Panc1 (cell line): ENCODE results near the gene CASTOR1. TPM values are rescaled to one million over a fixed set of nuclear protein-coding genes. Genes with fewer than 3 reads are reported as not detected.

Source experiments
- ATAC-seq: fragments of 200-7000 bp; cut with Tn5 transposase; 2 replicates; pipeline ENCODE4 v1.9.1; 2020; ENCODE audit warnings: mild to moderate bottlenecking, moderate library complexity
- BruUV-seq: library from RNA; stranded (reverse); fragments of 400-500 nt; replicated peaks from 2 replicates; lab custom pipeline; 2021; lab: Mats Ljungman, UMichigan
- CTCF ChIA-PET: fragments of 300-600 bp; sonication (Branson Sonifier 250); formaldehyde crosslinking; loops from one replicate; lab custom pipeline; 2022; ENCODE audit warnings: antibody characterized with exemption; lab: Charles Lee
- POLR2A ChIA-PET: fragments of 300-600 bp; sonication (Branson Sonifier 250); formaldehyde crosslinking; loops from one replicate; lab custom pipeline; 2022; ENCODE audit warnings: antibody characterized with exemption; lab: Charles Lee
- DNase-seq: peaks from one replicate; pipeline ENCODE4 v3.0.0-alpha.2; 2010; ENCODE audit warnings: low read depth, low spot score
- H3K27ac ChIP-seq: 2 replicates; pipeline ENCODE4 v1.5.1; 2011; ENCODE audit warnings: mild to moderate bottlenecking, low read length, inconsistent platforms
- H3K27me3 ChIP-seq: fragments of 200-500 bp; sonication (Bioruptor generic); 2 replicates; pipeline ENCODE4 v1.6.0; 2014; ENCODE audit warnings: low read length, inconsistent platforms; ENCODE audit not compliant: control insufficient read depth, insufficient read depth
- H3K36me3 ChIP-seq: fragments of 200-500 bp; sonication (Bioruptor generic); 2 replicates; pipeline ENCODE4 v1.5.1; 2014; ENCODE audit warnings: inconsistent platforms, mild to moderate bottlenecking, low read length, moderate library complexity; ENCODE audit not compliant: control insufficient read depth, insufficient read depth
- H3K4me1 ChIP-seq: 2 replicates; pipeline ENCODE4 v1.5.1; 2011; ENCODE audit warnings: inconsistent platforms, mild to moderate bottlenecking, low read length, moderate library complexity; ENCODE audit not compliant: control insufficient read depth, insufficient read depth
- H3K4me3 ChIP-seq, 2 experiments: 2 replicates each; pipeline ENCODE4 v1.5.1; 2011 to 2012; ENCODE audit warnings: low read depth in 2 of 2, low read length in 2 of 2, mild to moderate bottlenecking in 2 of 2, inconsistent platforms in 1 of 2, moderate library complexity in 1 of 2
- H3K9me3 ChIP-seq: fragments of 200-500 bp; sonication (Bioruptor generic); 2 replicates; pipeline ENCODE4 v1.5.1; 2014; ENCODE audit warnings: low read depth, mild to moderate bottlenecking, inconsistent platforms, low read length, moderate library complexity; ENCODE audit not compliant: control insufficient read depth, insufficient read depth
- CTCF ChIP-seq: fragments of 450-650 bp; IDR thresholded peaks from 2 replicates; pipeline ENCODE4 v1.5.1; 2017; ENCODE audit warnings: mild to moderate bottlenecking
- POLR2AphosphoS5 ChIP-seq: IDR thresholded peaks from 2 replicates; pipeline ENCODE4 v1.6.1; 2012; ENCODE audit warnings: mild to moderate bottlenecking, low read depth, low read length, moderate library complexity
- SIN3A ChIP-seq: IDR thresholded peaks from 2 replicates; pipeline ENCODE4 v1.6.1; 2012; ENCODE audit warnings: low read depth, mild to moderate bottlenecking, low read length, moderate library complexity, borderline replicate concordance; ENCODE audit not compliant: insufficient read depth
- TCF7L2 ChIP-seq: IDR thresholded peaks from 2 replicates; pipeline ENCODE4 v1.6.1; 2011; ENCODE audit warnings: mild to moderate bottlenecking, low read depth, low read length, inconsistent platforms
- in situ Hi-C: cut with HindIII; loops from 2 replicates; pipeline ENCODE4 v1.10.0; 2016; ENCODE audit warnings: low sequenced_read_pairs, low pct_unique_long_range_greater_than_20kb
- intact Hi-C: fragments of 100-400 bp; cut with micrococcal nuclease; formaldehyde crosslinking; loops from one replicate; pipeline ENCODE4 v1.10.0; 2022; ENCODE audit not compliant: unreplicated experiment
- total RNA-seq: library from RNA; stranded (reverse); gene quantifications from one replicate; pipeline ENCODE4 v1.2.1, GENCODE V29; 2021; ENCODE audit not compliant: unreplicated experiment
- TF ChIP-seq, protein P1 (sequence below), 2 experiments: IDR thresholded peaks; 2 replicates each; pipeline ENCODE4 v1.6.1; 2011 to 2012; ENCODE audit warnings: low read depth in 2 of 2, control low read depth in 1 of 2, low read length in 1 of 2, mild to moderate bottlenecking in 1 of 2, moderate library complexity in 1 of 2; ENCODE audit not compliant: insufficient read depth in 1 of 2

The CASTOR1 gene
- total RNA-seq, 1 experiment from 2014 or later, result 6.7 TPM

- intact Hi-C loops (no loop called here), in situ Hi-C loops (no loop called here)
- H3K27ac ChIP-seq, result no peak overlapping the region
- no peaks in the 10 kb centered on the region for H3K27me3 ChIP-seq
- POLR2A ChIA-PET, result no interaction called here
- CTCF ChIA-PET, result no interaction called here
- no peaks in the 10 kb centered on the region for H3K9me3 ChIP-seq
- no peak for TF ChIP-seq SIN3A
- ATAC-seq (no peak), DNase-seq (no peak)
- no peaks in the 10 kb centered on the region; the same call in 1 of the 2 replicates for H3K36me3 ChIP-seq
- H3K4me3 ChIP-seq, result no peak overlapping the region
- no TSS peak for BruUV-seq
- H3K4me1 ChIP-seq, result peaks cover 16% of the 10 kb centered on the region
Observed at GRCh38 chr22:30323246-30323645, 33.9 kb upstream of the CASTOR1 start.

GRCh38 chr22:30321461-30321860, 32.2 kb upstream of the CASTOR1 start:
- no peaks in the 10 kb centered on the region for H3K9me3 ChIP-seq
- no peak overlapping the region for H3K27ac ChIP-seq
- CTCF ChIA-PET, result no interaction called here
- ATAC-seq, result no peak
- in situ Hi-C loops, result no loop called here
- no TSS peak for BruUV-seq
- TF ChIP-seq CTCF (no peak), POLR2AphosphoS5 (no peak), SIN3A (no peak), TCF7L2 (no peak)
- TF ChIP-seq, protein P1, sequence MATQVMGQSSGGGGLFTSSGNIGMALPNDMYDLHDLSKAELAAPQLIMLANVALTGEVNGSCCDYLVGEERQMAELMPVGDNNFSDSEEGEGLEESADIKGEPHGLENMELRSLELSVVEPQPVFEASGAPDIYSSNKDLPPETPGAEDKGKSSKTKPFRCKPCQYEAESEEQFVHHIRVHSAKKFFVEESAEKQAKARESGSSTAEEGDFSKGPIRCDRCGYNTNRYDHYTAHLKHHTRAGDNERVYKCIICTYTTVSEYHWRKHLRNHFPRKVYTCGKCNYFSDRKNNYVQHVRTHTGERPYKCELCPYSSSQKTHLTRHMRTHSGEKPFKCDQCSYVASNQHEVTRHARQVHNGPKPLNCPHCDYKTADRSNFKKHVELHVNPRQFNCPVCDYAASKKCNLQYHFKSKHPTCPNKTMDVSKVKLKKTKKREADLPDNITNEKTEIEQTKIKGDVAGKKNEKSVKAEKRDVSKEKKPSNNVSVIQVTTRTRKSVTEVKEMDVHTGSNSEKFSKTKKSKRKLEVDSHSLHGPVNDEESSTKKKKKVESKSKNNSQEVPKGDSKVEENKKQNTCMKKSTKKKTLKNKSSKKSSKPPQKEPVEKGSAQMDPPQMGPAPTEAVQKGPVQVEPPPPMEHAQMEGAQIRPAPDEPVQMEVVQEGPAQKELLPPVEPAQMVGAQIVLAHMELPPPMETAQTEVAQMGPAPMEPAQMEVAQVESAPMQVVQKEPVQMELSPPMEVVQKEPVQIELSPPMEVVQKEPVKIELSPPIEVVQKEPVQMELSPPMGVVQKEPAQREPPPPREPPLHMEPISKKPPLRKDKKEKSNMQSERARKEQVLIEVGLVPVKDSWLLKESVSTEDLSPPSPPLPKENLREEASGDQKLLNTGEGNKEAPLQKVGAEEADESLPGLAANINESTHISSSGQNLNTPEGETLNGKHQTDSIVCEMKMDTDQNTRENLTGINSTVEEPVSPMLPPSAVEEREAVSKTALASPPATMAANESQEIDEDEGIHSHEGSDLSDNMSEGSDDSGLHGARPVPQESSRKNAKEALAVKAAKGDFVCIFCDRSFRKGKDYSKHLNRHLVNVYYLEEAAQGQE (IDR thresholded peaks at IDR 0.05; ENCODE audit: insufficient read depth in 1 of 2, low read depth in 2 of 2, low read length in 1 of 2), result no peak
- no peaks in the 10 kb centered on the region for H3K27me3 ChIP-seq
- no peak overlapping the region for H3K4me3 ChIP-seq
- POLR2A ChIA-PET, result interaction anchor here (0.6 kb wide), 1 partner anchor 69 kb away, joined by 3 read pairs; no protein-coding TSS in a partner anchor
- no peaks in the 10 kb centered on the region; the same call in 1 of the 2 replicates for H3K36me3 ChIP-seq
- DNase-seq, result no peak
- intact Hi-C loops, result no loop called here
- H3K4me1 ChIP-seq, result peaks cover 13% of the 10 kb centered on the region

DNA sequence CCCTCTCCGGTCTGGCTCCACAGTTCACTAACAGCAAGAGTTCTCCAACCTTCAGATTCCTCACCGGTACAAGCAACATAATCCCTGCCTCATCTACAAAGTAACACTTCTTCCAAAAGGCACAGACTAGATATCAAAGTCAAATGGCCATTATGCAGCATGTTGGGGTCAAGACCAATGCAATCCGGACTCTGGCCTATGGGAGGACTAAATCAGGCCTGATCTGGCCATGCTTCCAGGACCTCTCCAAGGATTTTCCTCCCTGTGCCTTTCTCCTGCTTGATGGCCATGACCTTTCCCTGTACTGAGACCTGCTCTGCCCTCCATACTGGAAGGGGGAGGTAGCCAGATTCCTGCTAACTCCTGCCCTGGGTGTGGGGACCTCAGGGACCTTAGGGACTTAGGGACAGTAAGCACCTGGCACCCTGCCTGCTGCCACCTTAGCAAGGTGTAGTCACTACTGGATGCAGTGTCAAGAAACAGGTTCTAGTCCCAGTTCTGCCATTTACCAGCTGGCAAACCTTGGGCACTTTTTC, 30.8 kb upstream of the CASTOR1 start:
- ATAC-seq, result no peak
- intact Hi-C loops, result no loop called here
- Histone ChIP-seq H3K27ac (no peak overlapping the region), H3K36me3 (no peaks in the 10 kb centered on the region), H3K4me1 (peaks cover 12% of the 10 kb centered on the region), H3K4me3 (no peak overlapping the region), H3K27me3 (no peaks in the 10 kb centered on the region), H3K9me3 (no peaks in the 10 kb centered on the region)
- POLR2A ChIA-PET, result no interaction called here
- in situ Hi-C loops, result no loop called here
- TF ChIP-seq, protein P1 (IDR thresholded peaks at IDR 0.05; ENCODE audit: insufficient read depth in 1 of 2, low read depth in 2 of 2, low read length in 1 of 2), result no peak
- TF ChIP-seq CTCF (no peak), SIN3A (no peak)
- CTCF ChIA-PET, result no interaction called here
- DNase-seq, result no peak
- BruUV-seq, result no TSS peak
